Endothelial cell of umbilical vein (primary cell): Measurements from ENCODE around the gene HSF2. TPM values are rescaled to one million over a fixed set of nuclear protein-coding genes. Genes with fewer than 3 reads are reported as not detected.

Experiments
- BruUV-seq: library from RNA; stranded (reverse); fragments of 400-500 nt; replicated peaks from 2 replicates; lab custom pipeline; 2021; lab: Mats Ljungman, UMichigan
- CTCF ChIA-PET: fragments of 300-600, 350-600 bp; sonication (Branson Sonifier 250); formaldehyde crosslinking; loops from one replicate; lab custom pipeline; 2021; ENCODE audit warnings: antibody characterized with exemption, inconsistent platforms; lab: Charles Lee
- POLR2A ChIA-PET: fragments of 300-600, 350-600 bp; sonication (Branson Sonifier 250); formaldehyde crosslinking; loops from one replicate; lab custom pipeline; 2021; ENCODE audit warnings: antibody characterized with exemption, inconsistent platforms; lab: Charles Lee
- DNase-seq: peaks from one replicate; pipeline ENCODE4 v3.0.0-alpha.2; 2011; ENCODE audit warnings: low read depth, low spot score
- FAIRE-seq: peaks from 2 replicates; lab custom pipeline; 2011; peaks lifted over from hg19 to GRCh38; lab: Jason Lieb, UNC
- H2AFZ ChIP-seq: 2 replicates; pipeline ENCODE4 v1.6.0; 2012; ENCODE audit warnings: low read depth, low read length, control low read depth, inconsistent platforms
- H3K27ac ChIP-seq: 2 replicates; pipeline ENCODE4 v1.5.1; 2011; ENCODE audit warnings: low read depth, mild to moderate bottlenecking, control low read depth, low read length, moderate library complexity; ENCODE audit not compliant: insufficient read depth
- H3K27me3 ChIP-seq, 2 experiments: 2 replicates each; pipeline versions ENCODE4 v1.6.0 to v1.6.1; 2011; ENCODE audit warnings: low read length in 2 of 2, mixed read lengths in 1 of 2; ENCODE audit not compliant: control insufficient read depth in 2 of 2, insufficient read depth in 2 of 2
- H3K36me3 ChIP-seq, 2 experiments: 2 replicates in 1 of 2; 3 replicates in 1 of 2; pipeline ENCODE4 v1.5.1; 2011; ENCODE audit warnings: low read length in 2 of 2, mild to moderate bottlenecking in 1 of 2, moderate library complexity in 1 of 2; ENCODE audit not compliant: control insufficient read depth in 2 of 2, insufficient read depth in 2 of 2; ENCODE audit errors: extremely low read depth in 1 of 2
- H3K4me1 ChIP-seq: 3 replicates; pipeline ENCODE4 v1.5.1; 2011; ENCODE audit warnings: mild to moderate bottlenecking, low read length; ENCODE audit not compliant: control insufficient read depth, insufficient read depth; ENCODE audit errors: extremely low read depth
- H3K4me2 ChIP-seq: 2 replicates; pipeline ENCODE4 v1.6.1; 2011; ENCODE audit warnings: low read length, control low read depth, mixed read lengths; ENCODE audit not compliant: insufficient read depth
- H3K4me3 ChIP-seq, 3 experiments: fragments of 200-600 bp in 1 of 3; sonication (generic), shearing (Covaris generic) in 1 of 3; replicated peaks in 1 of 3; 2 replicates each; pipeline ENCODE4 v1.5.1; 2011 to 2016; ENCODE audit warnings: control low read depth in 3 of 3, low read length in 3 of 3, mild to moderate bottlenecking in 2 of 3, inconsistent platforms in 1 of 3, low read depth in 1 of 3, moderate library complexity in 1 of 3; ENCODE audit not compliant: insufficient read depth in 1 of 3
- H3K79me2 ChIP-seq: 2 replicates; pipeline ENCODE4 v1.6.0; 2012; ENCODE audit warnings: low read length, inconsistent platforms; ENCODE audit not compliant: control insufficient read depth, insufficient read depth
- H3K9ac ChIP-seq: replicated peaks from 2 replicates; pipeline ENCODE3; 2011; ENCODE audit warnings: low read length, control low read depth; ENCODE audit not compliant: insufficient read depth; ENCODE audit errors: extremely low read depth
- H3K9me1 ChIP-seq: replicated peaks from 3 replicates; pipeline ENCODE4 v1.6.0; 2011; ENCODE audit warnings: mild to moderate bottlenecking, low read length; ENCODE audit not compliant: control insufficient read depth, insufficient read depth; ENCODE audit errors: extremely low read depth
- H3K9me3 ChIP-seq: replicated peaks from 2 replicates; pipeline ENCODE4 v1.5.1; 2012; ENCODE audit warnings: low read length, inconsistent platforms; ENCODE audit not compliant: control insufficient read depth, insufficient read depth
- H4K20me1 ChIP-seq: replicated peaks from 2 replicates; pipeline ENCODE3; 2011; ENCODE audit warnings: mild to moderate bottlenecking, low read length; ENCODE audit not compliant: control insufficient read depth, insufficient read depth; ENCODE audit errors: extremely low read depth
- EZH2 ChIP-seq: IDR thresholded peaks from 2 replicates; pipeline ENCODE4 v1.6.1; 2012; ENCODE audit warnings: borderline replicate concordance, low read depth, mild to moderate bottlenecking, moderate library complexity, low read length, inconsistent platforms; ENCODE audit not compliant: severe bottlenecking
- FOS ChIP-seq: IDR thresholded peaks from 2 replicates; pipeline ENCODE4 v1.6.1; 2011; ENCODE audit warnings: mild to moderate bottlenecking, low read length, moderate library complexity, borderline replicate concordance; ENCODE audit not compliant: insufficient read depth
- GATA2 ChIP-seq: IDR thresholded peaks from 2 replicates; pipeline ENCODE4 v1.7.0; 2011; ENCODE audit warnings: low read depth, mild to moderate bottlenecking, moderate library complexity, mixed read lengths, low read length; ENCODE audit not compliant: insufficient read length, insufficient read depth
- JUN ChIP-seq: IDR thresholded peaks from 2 replicates; pipeline ENCODE4 v1.6.1; 2011; ENCODE audit warnings: borderline replicate concordance, low read depth; ENCODE audit not compliant: insufficient read length, insufficient read depth
- MAX ChIP-seq: IDR thresholded peaks from 2 replicates; pipeline ENCODE4 v1.6.1; 2011; ENCODE audit not compliant: insufficient read depth, insufficient read length
- MYC ChIP-seq: IDR thresholded peaks from one replicate; pipeline ENCODE4 v1.6.1; 2011; ENCODE audit warnings: mild to moderate bottlenecking, low read depth, low read length
- POLR2A ChIP-seq: IDR thresholded peaks from 2 replicates; pipeline ENCODE4 v1.6.1; 2012; ENCODE audit warnings: low read depth, mild to moderate bottlenecking, control low read depth, low read length
- POLR2AphosphoS5 ChIP-seq: IDR thresholded peaks from 2 replicates; pipeline ENCODE4 v1.6.1; 2012; ENCODE audit warnings: low read depth, mild to moderate bottlenecking, control low read depth, low read length, moderate library complexity; ENCODE audit not compliant: insufficient read depth
- dilution Hi-C: fragments of 300-500 bp; cut with MboI; formaldehyde crosslinking; loops from one replicate; pipeline ENCODE4 v1.15.0; 2019; ENCODE audit warnings: low sequenced_read_pairs; ENCODE audit not compliant: extremely low pct_ligation_motif_present
- intact Hi-C: fragments of 100-400 bp; cut with micrococcal nuclease; formaldehyde crosslinking; loops from one replicate; pipeline ENCODE4 v1.10.0; 2022
- polyA plus RNA-seq, 4 experiments: library from polyadenylated mRNA; depleted of rRNA in 3 of 4; stranded (reverse) in 3 of 4; unstranded in 1 of 4; fragments of >200 nt; gene quantifications; 2 replicates each; pipeline versions ENCODE4 v1.2.1 to v1.2.3, GENCODE V29; 2011 to 2012; ENCODE audit warnings: missing spikeins in 1 of 4
- total RNA-seq: library from RNA; stranded (reverse); gene quantifications from 2 replicates; pipeline ENCODE4 v1.2.3, GENCODE V29; 2021
- TF ChIP-seq, protein P1 (sequence below), 2 donors: IDR thresholded peaks; 1 replicate in 1 of 2; 2 replicates in 1 of 2; pipeline ENCODE4 v1.5.1; 2011; ENCODE audit warnings: low read length in 2 of 2, mild to moderate bottlenecking in 2 of 2, moderate library complexity in 2 of 2, control low read depth in 1 of 2, inconsistent platforms in 1 of 2, low read depth in 1 of 2; ENCODE audit not compliant: insufficient read depth in 1 of 2; ENCODE audit errors: extremely low read depth in 1 of 2

The HSF2 gene
- total and polyA plus RNA-seq, 2 donors (not counting 3 experiments of a cell fraction or from before 2014, with no cell fraction given): 8.0 to 13.3 TPM

DNA sequence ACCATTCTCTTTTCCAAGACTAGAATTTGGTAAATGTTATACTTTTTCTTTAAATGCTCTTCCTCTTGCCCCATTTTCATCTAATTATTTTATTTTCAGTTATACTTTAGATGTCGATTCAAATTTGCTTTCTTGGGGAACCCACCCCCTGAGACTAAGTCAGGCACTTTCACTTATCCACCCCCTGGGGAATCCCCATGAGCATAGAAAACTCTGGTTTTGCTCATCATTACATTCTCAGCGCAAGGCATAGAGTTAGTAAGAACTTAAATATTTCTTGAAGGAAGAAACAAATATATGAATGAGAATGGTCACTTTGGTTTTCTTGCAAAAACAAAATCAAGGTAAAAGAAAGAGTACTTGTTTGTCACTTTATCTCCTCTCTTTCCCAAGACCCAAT, 25.1 kb upstream of the HSF2 start:
- H3K79me2 ChIP-seq: no peaks in the 10 kb centered on the region
- no peaks in the 10 kb centered on the region for H3K9me1 ChIP-seq
- H4K20me1 ChIP-seq: no peaks in the 10 kb centered on the region
- dilution Hi-C loops (no loop called here), intact Hi-C loops (no loop called here)
- H3K9ac ChIP-seq: no peak overlapping the region
- BruUV-seq: no TSS peak
- H3K4me3 ChIP-seq: no peak overlapping the region
- H3K27me3 ChIP-seq: peaks cover 0 to 3% of the 10 kb centered on the region in 2 experiments
- H3K27ac ChIP-seq: no peak overlapping the region
- FAIRE-seq (no peak), DNase-seq (no peak)
- no peaks in the 10 kb centered on the region for H3K9me3 ChIP-seq
- no peaks in the 10 kb centered on the region for H3K36me3 ChIP-seq
- no peak overlapping the region for H2AFZ ChIP-seq
- TF ChIP-seq JUN (no peak), EZH2 (no peak), MAX (no peak), POLR2AphosphoS5 (no peak), POLR2A (no peak), MYC (no peak), GATA2 (no peak), FOS (no peak)
- TF ChIP-seq, protein P1, sequence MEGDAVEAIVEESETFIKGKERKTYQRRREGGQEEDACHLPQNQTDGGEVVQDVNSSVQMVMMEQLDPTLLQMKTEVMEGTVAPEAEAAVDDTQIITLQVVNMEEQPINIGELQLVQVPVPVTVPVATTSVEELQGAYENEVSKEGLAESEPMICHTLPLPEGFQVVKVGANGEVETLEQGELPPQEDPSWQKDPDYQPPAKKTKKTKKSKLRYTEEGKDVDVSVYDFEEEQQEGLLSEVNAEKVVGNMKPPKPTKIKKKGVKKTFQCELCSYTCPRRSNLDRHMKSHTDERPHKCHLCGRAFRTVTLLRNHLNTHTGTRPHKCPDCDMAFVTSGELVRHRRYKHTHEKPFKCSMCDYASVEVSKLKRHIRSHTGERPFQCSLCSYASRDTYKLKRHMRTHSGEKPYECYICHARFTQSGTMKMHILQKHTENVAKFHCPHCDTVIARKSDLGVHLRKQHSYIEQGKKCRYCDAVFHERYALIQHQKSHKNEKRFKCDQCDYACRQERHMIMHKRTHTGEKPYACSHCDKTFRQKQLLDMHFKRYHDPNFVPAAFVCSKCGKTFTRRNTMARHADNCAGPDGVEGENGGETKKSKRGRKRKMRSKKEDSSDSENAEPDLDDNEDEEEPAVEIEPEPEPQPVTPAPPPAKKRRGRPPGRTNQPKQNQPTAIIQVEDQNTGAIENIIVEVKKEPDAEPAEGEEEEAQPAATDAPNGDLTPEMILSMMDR (IDR thresholded peaks at IDR 0.05; ENCODE audit: extremely low read depth in 1 of 2, insufficient read depth in 1 of 2, low read depth in 1 of 2, low read length in 2 of 2): no peak
- CTCF ChIA-PET: no interaction called here
- POLR2A ChIA-PET: no interaction called here
- H3K4me2 ChIP-seq: no peak overlapping the region
- H3K4me1 ChIP-seq: no peaks in the 10 kb centered on the region
